GM19193 (cell line): ENCODE data around the gene POP4.

Experiments used
- POLR2A ChIP-seq: IDR thresholded peaks from 4 replicates; pipeline ENCODE4 v1.6.1; 2011; ENCODE audit not compliant: insufficient read depth, insufficient read length; ENCODE audit errors: extremely low read depth

POP4 gene

DNA sequence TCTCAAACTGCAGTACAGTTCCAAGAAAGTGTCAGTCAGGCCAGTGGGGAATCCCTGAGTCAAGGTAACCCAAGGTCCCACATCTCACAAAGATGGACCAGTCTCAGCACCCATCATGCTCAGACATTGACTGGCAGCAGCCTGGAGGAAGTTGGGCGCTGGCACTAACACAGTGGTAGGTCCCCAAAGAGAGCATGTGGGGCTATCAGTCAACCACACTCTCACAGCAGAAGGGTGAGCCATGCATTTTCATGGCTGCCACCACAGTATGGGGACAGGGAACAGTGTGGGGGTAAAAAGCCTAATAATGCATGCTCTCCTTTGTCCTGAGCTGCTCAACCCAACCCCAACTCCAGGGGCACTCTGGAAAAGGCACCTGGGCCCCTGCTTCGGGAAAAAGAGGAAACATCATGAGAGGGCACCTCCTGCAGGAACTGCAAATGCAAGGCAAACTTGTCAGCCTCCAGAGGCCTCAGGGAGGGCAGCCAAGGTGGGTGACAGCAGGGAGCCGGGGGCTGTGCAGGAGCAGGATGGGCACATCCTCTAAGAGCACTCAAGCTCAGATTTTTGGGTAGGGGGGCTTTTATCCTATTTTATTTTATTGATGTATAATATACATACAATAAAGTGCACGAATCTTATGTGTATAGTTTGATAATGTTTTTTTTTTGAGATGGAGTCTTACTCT lies 49.7 kb downstream of the POP4 start:
- TF ChIP-seq POLR2A = no peak

- no peak for TF ChIP-seq POLR2A
These were observed 52.3 kb downstream of the POP4 start for GRCh38 chr19:29658221-29658991.

DNA sequence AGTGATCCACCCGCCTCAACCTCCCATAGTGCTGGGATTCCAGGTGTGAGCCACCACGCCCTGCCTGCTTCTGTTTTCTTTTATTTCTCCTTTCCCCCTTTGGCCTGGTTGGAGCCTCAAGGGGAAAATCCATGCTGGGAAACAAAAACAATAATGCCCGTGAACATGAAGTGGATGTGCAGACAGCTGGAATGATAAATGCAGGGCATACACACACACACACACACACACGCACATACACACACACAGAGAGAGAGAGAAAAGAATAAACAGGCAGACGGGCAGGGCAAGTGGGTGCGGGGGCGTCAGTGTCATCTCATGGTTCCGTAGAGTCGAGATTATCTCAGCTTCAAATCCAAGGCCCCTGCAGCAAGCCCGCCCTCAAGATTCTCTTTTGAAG lies 54.8 kb downstream of the POP4 start:
- TF ChIP-seq POLR2A = no peak

- no peak for TF ChIP-seq POLR2A
These were observed 56.2 kb downstream of the POP4 start for GRCh38 chr19:29662278-29662603.

- TF ChIP-seq POLR2A = no peak
These were observed 56.7 kb downstream of the POP4 start for GRCh38 chr19:29662604-29663404.

- no peak for TF ChIP-seq POLR2A
These were observed 58.0 kb downstream of the POP4 start for GRCh38 chr19:29663861-29664752.

DNA sequence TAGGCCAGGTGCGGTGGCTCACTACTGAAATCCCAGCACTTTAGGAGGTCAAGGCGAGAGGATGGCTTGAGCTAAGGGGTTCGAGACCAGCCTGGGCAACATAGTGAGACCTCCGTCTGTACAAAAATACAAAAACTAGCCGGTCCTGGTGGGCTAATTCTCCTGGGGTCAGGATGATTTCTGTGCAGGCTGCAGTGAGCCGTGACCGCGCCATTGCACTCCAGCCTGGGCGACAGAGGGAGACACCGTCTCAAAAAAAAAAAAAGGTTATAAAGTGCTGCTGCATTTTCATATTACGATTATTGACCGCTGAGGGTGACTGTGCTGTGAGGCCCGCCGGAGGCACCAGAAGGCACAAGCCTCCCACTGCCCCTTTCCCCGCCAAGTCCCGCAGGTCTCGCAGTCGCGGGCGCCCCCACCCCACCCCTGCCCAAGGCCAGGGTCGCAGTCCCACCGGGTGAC lies 58.7 kb downstream of the POP4 start:
- TF ChIP-seq POLR2A = peak; percentile 41

DNA sequence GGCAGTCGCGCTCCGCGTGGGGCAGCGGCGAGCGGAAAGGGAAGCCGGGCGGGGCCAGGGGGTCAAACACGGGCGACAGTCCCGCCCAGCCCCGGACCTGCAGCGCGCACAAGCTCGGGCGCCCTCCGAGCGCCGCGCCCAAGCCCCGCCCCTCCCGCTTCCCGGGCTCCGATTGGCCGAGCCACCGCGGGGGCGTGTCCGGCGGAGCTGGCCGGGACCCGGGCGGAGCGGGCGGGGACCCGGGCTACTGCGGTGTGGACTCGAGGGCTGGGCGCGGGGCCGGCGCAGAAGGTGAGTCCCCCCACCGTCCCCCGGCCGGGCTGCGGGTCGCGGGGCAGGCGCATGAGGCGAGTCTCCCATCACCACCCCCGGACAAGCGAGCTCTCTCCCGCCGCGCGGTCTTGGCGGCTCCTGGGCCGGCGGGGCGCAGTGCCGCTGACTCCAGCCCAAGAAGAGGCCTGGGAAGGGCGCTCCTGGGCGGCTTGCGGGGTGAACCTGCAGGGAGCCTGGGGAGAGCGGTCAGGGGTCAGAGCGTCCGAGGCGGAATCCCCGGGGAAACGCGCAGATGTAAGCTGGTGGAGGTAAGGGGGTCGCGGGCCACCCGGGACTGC lies 59.2 kb downstream of the POP4 start, which contains the start of gene PLEKHF1:
TSS of gene PLEKHF1 (plus strand) at position 247 of the 611 bp plus-strand sequence. CDS start 8,379 bp downstream, outside the sequence.
- peak; percentile 48 for TF ChIP-seq POLR2A

- TF ChIP-seq POLR2A = no peak
These were observed 59.9 kb downstream of the POP4 start for GRCh38 chr19:29665826-29666577.
